ENCODE results near the gene TBC1D22A.

Gene TBC1D22A

DNA sequence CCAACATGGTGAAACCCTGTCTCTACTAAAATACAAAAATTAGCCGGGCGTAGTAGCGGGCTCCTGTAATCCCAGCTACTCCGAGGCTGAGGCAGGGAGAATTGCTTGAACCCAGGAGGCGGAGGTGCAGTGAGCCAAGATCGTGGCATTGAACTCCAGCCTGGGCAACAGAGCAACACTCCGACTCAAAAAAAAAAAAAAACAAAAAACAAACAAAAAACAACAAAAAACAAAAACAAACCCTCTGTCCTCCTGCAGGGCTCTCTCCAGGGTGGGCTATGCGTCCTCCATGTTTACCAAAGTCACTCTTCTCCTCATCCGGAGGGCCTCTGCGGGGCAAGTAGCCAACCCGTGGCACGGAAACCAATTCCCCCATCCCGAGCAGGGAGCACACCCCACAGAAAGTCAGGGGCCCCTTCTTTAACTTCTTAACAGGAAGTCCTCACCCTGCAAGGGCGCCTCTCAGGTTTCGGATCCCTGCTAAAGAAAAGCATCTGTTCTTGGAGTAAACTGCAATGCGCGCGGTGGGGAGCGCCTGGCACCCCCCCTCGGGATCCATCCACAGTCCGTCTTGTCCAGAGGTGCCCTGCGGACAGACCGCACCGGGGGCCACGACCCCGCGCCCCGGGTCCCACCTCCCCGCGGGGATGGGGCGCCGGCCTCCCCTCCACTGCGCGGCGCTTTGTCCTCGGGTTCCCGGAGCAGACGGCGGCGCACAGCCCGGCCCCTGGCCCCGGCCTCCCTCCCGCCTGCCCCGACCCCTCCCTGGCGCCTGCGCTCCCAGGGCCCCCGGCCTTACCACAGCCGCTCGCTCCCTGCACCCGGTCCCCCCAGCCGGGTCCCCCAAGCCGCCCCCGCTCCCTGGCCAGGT is 25.1 kb upstream of the TBC1D22A start:
- DNase-seq (ENCODE audit: low read depth, low spot score), result no peak

DNA sequence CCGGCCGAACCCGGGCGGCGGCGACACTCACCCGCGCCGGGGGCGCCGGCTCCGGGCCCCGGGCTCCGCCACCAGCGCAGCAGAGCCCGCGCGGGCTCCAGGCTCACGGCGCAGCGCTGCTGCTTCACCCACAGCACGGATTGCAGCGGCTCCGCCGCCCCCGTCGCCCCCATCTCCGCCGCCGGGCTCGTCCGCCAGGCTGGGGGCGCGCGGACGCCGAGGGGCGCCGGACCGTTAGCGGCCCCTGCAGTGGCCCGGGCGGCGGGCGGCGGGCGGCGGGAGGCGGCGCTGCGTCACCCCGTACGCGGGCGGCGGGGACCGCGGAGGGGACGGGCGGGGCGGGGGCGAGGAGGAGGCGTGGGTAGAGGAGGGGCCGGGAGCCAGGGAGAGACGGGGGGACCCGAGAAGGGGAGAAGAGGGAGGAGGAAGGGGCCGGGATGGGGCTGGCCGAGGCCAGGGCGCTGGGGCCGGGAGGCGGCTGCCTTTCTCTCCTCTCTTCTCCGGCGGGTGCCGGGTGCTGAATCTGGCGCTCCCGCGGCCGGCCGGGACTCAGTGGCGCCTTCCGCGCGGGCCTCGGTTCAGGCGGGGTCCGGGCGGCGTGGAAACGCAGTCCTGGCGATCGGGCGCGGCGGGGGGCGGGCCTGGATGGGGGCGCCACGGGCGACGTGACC is 24.3 kb upstream of the TBC1D22A start, which contains the start of gene CERK:
CERK (minus strand) TSS at position 277 of the 671 bp plus-strand sequence; CDS start at position 173, 104 bp downstream.
- no peak for DNase-seq (ENCODE audit: low read depth, low spot score)

DNA sequence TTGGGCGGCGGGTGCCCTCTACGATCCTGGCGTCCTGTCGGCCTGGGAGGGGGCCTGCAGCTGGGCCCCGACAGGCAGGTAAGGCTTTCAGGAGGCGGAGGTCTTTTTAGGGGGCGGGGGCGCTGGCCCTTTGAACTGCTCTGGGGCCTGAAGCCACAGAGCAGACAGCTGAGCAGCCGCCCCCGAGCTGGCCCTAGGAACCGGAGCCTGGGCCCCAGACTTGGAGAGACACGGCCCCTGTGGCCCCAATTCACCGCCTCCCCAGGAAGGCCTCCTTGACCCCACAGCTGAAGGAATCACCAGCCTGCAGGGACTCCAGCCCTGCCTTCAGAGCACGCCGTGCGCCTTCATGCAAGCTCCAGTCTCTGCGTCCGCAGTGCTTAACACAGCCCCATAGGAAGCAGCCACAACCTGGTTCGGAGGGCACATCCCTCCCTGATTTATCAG is 23.8 kb upstream of the TBC1D22A start:
- DNase-seq (ENCODE audit: low read depth, low spot score), result no peak

DNA sequence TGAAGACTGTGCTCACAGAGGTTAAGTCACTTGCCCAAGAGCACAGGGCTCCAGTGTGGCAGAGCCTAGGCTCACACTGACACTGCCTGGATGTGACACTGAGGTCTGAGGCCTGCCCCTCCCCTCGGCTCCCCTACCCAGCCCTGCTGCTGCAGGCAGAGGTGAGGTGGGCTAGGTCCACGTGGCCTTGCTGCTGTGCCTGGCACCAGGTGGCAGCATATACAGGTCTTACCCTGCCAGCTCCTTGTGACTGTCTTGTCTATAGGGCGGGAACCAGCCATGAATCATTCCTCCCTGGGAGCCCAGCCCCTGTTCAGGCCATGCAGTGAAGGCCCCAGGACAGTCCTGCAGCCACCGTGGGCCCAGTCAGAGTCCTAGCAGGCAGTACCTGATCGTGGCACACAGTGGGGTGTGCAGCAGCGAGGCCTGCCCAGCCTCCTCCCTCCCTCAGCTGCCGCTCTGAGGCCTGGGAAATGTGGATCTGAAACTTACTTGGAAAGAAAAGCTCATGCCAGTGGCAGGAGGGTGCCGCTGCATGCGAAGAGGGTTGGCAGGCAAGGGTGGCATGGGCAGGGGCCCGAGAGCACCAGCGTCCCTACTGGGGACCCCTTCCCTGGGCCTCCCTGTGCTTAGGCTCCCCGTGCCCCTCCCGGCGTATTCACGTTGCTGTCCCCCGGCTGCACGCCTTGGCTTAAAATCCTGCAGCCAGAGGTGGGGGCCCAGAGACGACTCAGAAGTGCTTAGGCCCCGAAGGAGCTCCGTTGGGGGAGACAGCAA is 23.2 kb upstream of the TBC1D22A start:
- DNase-seq (ENCODE audit: low read depth, low spot score), result no peak

DNA sequence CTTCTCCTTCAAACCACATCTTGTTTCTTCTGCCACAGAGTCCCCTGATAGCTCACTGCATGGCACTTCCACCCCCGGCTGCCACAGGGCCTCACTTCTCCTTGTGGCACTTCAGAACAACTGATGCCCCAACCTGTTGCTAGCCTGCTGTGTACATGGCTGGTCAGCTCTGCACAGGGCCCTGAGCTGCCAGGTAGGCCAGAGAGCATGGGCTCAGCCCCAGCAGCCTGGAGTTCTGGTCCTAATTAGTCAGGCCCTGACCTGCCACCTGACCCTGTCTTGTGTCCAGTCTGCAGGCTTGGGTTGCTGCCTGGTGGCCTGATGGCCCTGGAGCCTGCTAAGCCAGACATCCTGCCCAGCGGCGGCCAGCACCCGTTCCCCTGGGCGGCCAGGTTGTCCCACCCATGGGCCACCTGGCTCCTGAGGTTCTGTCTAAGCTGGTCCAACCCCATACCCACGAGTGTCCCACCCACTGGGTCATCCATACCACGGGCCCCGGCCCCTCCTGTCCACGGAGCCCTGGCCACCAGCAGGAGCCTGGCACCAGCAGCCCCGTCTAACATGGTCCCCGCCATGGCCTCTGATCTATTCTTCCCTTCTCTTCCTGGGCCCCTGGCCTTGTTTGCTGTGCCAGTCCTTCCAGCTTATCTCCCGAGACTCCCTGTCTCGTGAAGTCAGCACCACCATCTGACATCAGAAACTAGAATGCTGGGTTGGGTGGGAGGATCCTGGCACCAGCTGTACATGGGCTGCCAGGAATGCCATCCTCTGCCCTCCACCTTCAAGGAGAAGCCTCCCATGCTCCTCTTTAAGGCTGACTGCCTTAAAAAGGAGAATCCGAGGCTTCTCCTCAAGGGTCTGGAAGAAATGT is 21.3 kb upstream of the TBC1D22A start:
- DNase-seq (ENCODE audit: low read depth, low spot score), result no peak

DNA sequence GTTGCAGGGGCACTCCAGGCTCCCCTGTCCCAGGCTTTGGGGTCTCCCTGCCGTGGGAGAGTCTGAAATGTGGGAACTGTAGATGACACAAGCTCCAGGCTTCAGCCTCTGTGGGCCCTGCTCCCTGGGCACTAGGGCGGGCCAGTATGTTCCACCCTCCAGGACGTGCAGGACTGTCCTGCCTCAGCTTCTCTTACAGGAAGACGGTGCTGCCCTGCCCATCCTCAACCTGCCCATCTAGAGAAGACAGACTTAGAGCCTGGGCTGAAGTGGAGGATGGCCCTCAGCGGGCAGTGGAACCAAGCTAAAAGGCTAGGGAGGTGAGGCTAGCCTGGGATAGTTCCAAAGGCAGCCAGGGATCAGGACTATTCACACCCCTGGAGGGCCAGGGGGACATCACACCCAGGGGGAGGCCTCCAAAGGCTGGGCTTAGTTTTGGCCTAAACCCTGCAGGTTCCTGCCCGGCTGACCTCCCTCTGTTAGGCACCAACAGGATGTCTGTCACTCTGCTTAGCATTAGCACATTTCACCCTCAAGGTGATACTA is 20.4 kb upstream of the TBC1D22A start:
- no peak for DNase-seq (ENCODE audit: low read depth, low spot score)

DNA sequence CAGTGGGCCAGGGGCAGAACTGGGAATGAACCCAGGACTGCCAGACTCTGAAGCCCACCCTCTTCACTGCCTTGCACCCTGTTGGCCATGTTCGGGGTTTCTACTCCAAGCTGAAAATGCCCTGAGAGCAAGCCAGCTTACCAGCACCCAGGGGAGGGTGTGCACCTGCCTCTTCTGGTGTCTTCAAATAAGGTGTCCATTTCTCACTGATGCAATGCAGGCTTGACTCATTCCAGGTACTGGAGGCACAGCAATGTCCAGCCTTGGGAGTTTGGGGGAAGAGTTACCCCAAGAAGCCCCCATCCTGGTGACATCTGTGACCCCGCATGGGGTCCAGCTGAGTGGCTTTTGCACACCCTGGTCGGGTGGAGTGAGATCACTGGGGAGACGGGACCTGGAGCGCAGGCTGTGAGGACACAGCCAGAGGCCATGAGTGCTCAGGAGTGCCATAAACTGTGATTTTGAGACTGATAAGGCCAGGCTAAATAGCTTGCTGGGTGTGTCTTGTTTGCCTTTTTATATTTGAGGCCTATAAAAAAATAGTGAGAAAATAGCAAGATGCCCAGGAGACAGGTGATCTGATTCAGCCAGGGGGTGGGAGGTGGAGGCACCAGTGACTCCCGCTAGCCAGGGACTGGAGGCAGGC is 19.8 kb upstream of the TBC1D22A start:
- DNase-seq (ENCODE audit: low read depth, low spot score), result no peak

DNA sequence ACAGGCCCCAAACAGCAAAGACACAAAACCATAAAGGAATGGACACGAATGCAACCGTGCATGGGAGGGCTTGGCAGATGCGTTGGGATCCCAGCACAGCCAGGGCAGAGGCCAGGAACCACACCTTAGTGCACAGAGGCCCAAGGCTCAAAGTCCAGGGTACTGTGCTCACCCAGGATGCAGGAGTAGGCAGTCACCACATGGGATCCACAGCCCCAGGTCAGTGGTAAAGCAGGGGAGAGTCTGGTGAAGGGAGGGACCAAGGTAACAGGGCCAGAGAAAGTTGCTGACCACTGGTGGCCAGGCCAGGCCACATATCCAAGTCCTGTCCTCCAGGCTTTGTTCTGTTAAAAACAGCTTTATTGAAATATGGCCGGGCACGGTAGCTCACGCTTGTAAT is 17.9 kb upstream of the TBC1D22A start:
- DNase-seq (ENCODE audit: low read depth, low spot score), result no peak

DNA sequence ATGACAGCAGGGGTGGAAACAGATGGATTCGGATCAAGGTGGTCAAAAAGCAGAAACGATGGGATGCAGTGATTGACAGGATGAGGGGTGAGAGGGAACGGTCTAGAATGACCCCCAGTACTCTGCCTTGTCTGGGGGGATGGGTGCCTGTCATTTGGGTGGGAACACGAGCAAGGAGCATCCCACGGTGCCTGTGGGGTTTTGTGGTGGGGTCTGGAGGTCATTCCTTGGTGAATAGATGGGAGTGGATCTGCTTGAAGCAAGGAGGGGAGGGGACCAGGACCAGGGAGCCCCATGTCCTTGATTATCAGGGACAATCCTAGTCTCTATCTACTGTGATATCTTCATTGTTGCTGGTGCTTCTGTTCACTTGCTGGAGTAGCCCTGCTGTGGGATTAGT is 16.3 kb upstream of the TBC1D22A start:
- no peak for DNase-seq (ENCODE audit: low read depth, low spot score)

DNA sequence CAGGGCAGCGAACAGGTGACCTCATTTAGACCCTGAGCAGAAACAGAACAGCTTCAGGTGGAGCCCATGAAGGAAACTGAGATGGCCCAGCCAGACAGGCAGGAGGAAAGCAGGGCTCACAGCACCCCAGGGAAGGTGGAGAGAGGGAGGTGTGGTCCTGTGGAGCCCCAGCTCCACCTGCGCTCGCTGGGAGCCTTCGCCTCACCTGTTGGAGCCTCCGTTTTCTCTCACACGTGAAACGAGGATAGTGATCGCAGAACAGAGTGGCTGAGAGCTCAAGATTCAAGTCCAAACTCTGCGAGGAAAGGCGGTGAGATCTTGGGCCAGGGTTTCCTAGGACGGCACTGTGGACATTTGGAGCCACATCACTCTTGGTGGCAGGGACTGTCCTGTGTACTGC is 15.8 kb upstream of the TBC1D22A start:
- DNase-seq (ENCODE audit: low read depth, low spot score), result no peak

DNA sequence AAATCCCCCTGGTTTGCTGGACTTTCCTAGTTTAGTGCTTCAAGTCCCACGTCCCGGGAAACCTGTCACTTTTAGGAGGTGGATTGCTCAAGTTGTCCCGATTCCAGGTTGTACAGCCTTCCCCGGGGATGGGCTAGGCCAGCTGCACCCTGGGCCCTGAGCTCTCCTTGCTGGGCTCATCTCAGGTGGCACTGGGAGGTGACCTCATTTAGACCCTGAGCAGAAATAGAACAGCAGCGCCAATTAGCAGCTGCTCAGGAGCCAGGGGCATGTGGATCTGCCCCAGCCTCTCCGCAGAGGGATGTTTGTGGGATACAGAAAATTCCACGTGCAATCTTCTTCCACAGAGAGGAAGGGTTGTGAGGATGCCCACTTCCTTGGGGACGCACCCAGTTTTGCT is 14.8 kb upstream of the TBC1D22A start:
- DNase-seq (ENCODE audit: low read depth, low spot score), result no peak

DNA sequence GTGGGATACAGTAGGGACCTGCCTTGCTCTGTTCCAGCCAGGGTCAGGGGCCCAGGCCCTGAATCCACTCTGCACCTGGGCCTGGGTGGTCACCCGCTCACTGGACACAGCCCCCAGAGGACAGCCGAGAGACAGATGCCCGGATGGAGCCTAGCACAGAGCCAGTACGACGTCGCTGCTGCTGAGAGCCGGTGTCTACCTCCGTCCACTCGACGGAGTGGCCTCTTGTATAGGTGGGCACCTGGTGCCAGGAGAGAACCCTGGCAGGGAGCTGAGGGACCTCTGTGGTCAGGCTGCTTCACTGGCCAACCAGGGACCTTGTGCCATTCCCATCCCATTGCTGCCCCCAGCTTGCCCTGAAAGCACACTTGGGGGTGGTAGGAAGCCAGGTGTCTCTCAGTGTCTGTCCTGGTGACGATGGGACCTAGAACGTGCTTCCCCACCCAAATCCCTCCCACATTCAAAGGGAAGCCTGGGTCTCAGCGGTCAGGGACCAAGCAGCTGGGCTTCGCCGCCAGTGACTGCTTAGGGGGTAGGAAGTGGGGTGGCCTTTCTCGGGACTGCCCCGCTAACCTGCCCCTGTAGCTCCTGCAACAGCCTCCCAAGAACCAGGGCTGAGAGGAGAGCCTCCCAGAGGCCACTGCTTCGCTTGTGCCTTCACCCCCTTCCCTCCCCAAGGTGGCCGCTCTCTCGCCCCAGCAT is 14.1 kb upstream of the TBC1D22A start:
- no peak for DNase-seq (ENCODE audit: low read depth, low spot score)

DNA sequence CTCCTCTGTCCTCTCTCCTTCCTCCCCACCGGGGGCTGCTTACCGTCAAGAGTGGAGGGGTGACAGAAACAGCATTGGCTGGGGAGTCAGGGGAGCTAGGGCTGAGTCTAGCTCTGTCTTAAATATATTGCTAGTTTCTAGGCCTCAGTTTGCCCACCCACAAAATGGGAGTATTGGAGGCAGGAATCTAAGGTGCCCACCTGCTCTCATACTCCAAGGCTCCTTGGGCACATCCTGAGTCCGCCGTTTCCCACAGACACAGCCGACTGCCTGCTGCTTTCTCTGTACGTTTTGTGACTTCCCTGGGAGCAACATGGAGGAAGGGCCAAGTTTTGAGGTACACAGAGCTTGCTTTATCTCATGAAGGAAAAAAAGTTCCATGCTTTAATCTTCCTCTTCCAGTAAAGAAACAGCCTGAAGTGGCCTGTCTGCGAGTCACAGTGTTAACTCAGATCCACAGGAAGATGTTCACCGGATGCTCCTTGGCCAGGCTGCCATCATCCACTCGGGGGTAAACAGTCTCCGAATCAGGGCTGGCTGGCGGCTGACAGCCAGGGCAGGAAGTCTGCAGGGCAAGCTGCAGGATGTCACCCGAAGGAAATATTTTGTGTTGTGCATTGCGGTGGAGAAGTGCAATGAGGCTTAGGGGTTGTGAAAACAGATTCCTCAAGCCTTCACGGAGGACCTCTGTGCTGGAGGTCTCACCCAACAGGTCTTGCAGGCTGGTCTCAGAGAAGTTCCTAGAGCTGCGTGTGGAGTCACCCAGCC is 13.4 kb upstream of the TBC1D22A start:
- DNase-seq (ENCODE audit: low read depth, low spot score), result no peak

DNA sequence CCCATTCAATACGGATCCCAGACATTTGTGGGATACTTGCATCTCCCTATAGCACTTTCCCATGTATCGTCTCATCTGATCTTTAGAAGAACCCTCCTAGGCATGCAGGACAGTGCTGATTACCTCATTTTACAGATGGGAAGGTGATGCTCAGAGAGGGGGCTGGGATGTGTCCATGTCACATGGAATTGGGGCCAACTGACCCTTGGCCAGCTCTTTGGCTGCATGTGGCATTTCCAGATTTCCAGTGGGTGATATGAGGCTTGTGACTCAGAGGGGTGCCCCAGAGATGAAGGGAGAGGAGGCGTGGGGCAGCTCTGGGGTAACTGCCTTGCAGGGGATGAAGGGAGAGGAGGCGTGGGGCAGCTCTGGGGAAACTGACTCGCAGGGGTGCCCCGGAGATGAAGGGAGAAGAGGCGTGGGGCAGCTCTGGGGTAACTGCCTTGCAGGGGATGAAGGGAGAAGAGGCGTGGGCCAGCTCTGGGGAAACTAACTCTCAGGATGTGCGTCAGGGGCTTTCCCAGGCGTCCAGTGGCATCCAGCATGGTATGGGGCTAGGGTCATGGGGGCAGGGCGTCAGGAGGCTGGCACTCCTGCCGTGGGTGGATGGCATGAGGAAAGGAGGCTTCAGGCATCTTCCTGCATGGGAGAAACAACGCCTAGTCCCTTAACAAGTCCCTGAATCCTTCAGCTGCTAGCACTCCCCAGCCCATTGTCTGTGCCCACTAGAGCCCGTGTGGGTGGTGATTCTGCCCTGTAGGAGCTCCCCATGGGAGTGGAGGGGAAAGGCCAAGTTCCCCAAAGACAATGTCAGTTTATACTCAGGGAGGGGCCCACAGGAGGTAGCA is 12.5 kb upstream of the TBC1D22A start:
- no peak for DNase-seq (ENCODE audit: low read depth, low spot score)

DNA sequence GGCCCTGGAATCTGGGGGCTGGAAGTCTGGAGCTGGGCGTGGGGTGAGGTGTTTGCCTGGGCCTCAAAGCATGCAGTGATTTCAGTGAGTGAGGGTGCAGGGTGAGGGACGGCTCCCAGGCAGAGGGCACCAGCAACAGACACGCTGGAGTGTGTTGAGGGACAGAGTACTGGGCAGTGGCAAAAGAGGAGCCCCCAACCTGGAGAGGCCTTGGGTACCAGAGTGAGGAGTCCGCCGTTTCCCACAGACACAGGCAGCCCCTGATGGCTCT is 12.0 kb upstream of the TBC1D22A start:
- no peak for DNase-seq (ENCODE audit: low read depth, low spot score)

DNA sequence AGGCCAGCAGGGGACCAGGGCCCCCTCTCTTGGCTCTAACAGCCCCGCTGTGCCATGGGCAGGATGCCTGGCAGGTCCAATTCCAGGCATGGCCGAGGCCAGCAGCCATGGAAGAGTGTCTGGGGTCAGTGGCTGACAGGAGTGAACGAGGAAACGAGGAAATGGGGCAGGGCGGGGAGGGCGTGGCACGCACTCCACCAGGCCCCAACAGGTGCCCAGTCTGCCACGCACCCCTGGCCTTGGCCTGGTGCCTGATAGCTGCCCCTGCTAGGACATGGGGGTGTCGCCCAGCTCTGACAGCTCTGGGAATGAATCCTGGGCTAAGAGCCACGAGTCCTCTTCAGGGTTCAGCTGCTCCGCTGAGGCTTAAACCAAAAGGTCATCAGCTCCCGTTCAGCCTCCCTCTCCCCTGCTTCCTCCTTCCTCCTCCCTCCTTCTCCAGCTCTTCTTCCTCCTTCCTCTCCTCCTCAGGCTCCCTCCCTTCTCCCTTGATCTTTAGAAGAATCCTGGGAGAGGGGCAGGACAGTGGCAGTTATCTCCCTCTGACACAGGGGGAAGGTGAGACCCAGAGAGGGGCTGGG is 11.5 kb upstream of the TBC1D22A start:
- DNase-seq (ENCODE audit: low read depth, low spot score), result no peak

DNA sequence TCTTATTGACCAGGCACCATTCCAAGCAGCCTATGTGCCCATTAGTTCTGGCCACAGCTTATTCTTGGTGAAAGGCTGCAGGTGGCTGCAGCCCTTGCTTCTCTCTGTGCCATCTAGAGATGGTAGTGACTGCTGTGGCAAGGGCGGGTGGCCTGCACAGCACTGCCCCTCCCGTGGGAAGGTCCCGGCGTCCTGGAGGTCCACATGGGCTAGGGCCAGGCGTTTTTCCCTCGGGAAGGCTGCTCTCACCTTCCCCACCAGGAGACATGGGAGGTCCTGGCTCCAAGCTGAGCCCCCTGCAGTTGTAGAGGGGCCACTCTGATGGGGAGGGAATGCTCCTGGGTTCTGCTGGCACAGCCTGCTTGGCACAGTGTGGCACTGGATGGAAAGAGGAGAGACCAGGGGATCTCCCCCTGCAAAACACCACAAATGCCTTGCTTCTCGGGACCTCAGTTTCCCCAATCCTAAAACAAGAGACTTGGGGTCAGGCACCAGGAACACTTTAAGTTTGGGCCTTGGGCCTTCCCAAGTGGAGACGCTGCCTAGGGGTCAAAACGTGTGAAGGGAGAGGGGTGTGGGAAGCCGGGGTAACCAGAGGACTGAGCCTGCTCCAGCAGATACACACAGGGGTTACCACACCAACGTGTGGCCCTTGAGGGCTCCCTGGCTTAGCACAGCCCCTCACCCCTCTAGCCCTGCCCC is 10.0 kb upstream of the TBC1D22A start:
- no peak for DNase-seq (ENCODE audit: low read depth, low spot score)

DNA sequence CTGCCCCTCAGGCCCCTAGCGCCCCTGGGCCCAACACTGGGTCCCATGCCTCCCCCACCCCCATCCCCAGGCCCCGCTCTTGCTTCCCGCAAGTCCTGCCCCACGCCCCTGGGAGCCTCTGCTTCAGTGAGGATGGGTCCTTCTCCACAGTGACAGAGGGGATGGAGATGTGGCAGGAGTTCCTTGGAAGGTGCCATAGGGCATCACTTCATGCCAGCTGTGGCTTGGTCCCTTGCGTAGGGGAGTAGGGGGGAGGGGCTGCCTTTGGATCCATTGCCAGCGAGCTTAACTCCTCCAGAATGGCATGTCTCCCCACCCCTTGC is 9.5 kb upstream of the TBC1D22A start:
- DNase-seq (ENCODE audit: low read depth, low spot score), result no peak
